SK-N-SH treated with all-trans-retinoic acid at 6 μM for 48 hours (cell line): ENCODE results near the gene CHKA.

Experiments used
- BACH2 ChIP-seq: fragments of 250-450 bp; sonication (Bioruptor Pico); IDR thresholded peaks from 2 replicates; pipeline ENCODE4 v1.9.0; 2021; ENCODE audit warnings: mild to moderate bottlenecking, borderline replicate concordance
- ESRRG ChIP-seq: fragments of 250-450 bp; sonication (Bioruptor Pico); IDR thresholded peaks from 2 replicates; pipeline ENCODE4 v1.6.1; 2021; ENCODE audit warnings: mild to moderate bottlenecking
- GLIS3 ChIP-seq: fragments of 250-450 bp; sonication (Bioruptor Pico); IDR thresholded peaks from 2 replicates; pipeline ENCODE4 v1.5.0; 2020; ENCODE audit warnings: mild to moderate bottlenecking, moderate library complexity
- ISL1 ChIP-seq: fragments of 250-450 bp; sonication (Bioruptor Pico); IDR thresholded peaks from 2 replicates; pipeline ENCODE4 v2.1.2; 2022; ENCODE audit warnings: mild to moderate bottlenecking, moderate library complexity
- OSR1 ChIP-seq: fragments of 250-450 bp; sonication (Bioruptor Pico); IDR thresholded peaks from 2 replicates; pipeline ENCODE4 v1.8.0; 2022; ENCODE audit warnings: moderate library complexity, mild to moderate bottlenecking, inconsistent platforms
- PATZ1 ChIP-seq: fragments of 250-450 bp; sonication (Bioruptor Pico); IDR thresholded peaks from 2 replicates; pipeline ENCODE4 v1.8.0; 2020; ENCODE audit warnings: mild to moderate bottlenecking, moderate library complexity, borderline replicate concordance
- POU6F1 ChIP-seq: fragments of 250-450 bp; sonication (Bioruptor Pico); IDR thresholded peaks from 2 replicates; pipeline ENCODE4 v1.8.0; 2021; ENCODE audit warnings: low read depth, mild to moderate bottlenecking, moderate library complexity, borderline replicate concordance
- PPARA ChIP-seq: fragments of 250-450 bp; sonication (Bioruptor Pico); IDR thresholded peaks from 2 replicates; pipeline ENCODE4 v1.5.0; 2020; ENCODE audit warnings: mild to moderate bottlenecking, borderline replicate concordance
- RARB ChIP-seq: fragments of 250-450 bp; sonication (Bioruptor Pico); IDR thresholded peaks from 2 replicates; pipeline ENCODE4 v1.8.0; 2021; ENCODE audit warnings: mild to moderate bottlenecking, moderate library complexity
- ZC3H10 ChIP-seq: fragments of 250-450 bp; sonication (Bioruptor Pico); IDR thresholded peaks from 2 replicates; pipeline ENCODE4 v1.5.1; 2021; ENCODE audit warnings: mild to moderate bottlenecking, moderate library complexity
- ZFP3 ChIP-seq: fragments of 250-450 bp; sonication (Bioruptor Pico); IDR thresholded peaks from 2 replicates; pipeline ENCODE4 v1.5.0; 2020; ENCODE audit warnings: mild to moderate bottlenecking, moderate library complexity
- ZFP30 ChIP-seq: fragments of 450-650 bp; formaldehyde crosslinking; IDR thresholded peaks from 2 replicates; pipeline ENCODE4 v1.5.0; 2022; ENCODE audit warnings: mild to moderate bottlenecking, moderate library complexity
- ZNF565 ChIP-seq: fragments of 450-650 bp; formaldehyde crosslinking; conservative IDR thresholded peaks from 2 replicates; pipeline ENCODE4 v1.5.0; 2020; ENCODE audit warnings: low read depth, mild to moderate bottlenecking, moderate library complexity
- ZNF8 ChIP-seq: fragments of 450-650 bp; formaldehyde crosslinking; IDR thresholded peaks from 2 replicates; pipeline ENCODE4 v1.5.0; 2020; ENCODE audit warnings: mild to moderate bottlenecking, moderate library complexity

GRCh38 chr11:68066742-68067141 is 54.4 kb downstream of the CHKA start:
- no peak for TF ChIP-seq POU6F1 (CRISPR knock-in tag)
- TF ChIP-seq ZFP30, result no peak
- TF ChIP-seq ISL1, result no peak
- TF ChIP-seq RARB (CRISPR knock-in tag), result no peak
- no peak for TF ChIP-seq OSR1 (CRISPR knock-in tag)
- TF ChIP-seq ZNF565 (CRISPR knock-in tag), result no peak
- TF ChIP-seq ZNF8 (CRISPR knock-in tag), result no peak
- TF ChIP-seq ZC3H10, result no peak
- TF ChIP-seq GLIS3 (CRISPR knock-in tag), result no peak
- no peak for TF ChIP-seq BACH2
- TF ChIP-seq PPARA (CRISPR knock-in tag), result no peak
- no peak for TF ChIP-seq ZFP3
- TF ChIP-seq ESRRG (CRISPR knock-in tag), result no peak
- no peak for TF ChIP-seq PATZ1 (CRISPR knock-in tag)
